ENCODE measurements around the gene PLTP.

DNA sequence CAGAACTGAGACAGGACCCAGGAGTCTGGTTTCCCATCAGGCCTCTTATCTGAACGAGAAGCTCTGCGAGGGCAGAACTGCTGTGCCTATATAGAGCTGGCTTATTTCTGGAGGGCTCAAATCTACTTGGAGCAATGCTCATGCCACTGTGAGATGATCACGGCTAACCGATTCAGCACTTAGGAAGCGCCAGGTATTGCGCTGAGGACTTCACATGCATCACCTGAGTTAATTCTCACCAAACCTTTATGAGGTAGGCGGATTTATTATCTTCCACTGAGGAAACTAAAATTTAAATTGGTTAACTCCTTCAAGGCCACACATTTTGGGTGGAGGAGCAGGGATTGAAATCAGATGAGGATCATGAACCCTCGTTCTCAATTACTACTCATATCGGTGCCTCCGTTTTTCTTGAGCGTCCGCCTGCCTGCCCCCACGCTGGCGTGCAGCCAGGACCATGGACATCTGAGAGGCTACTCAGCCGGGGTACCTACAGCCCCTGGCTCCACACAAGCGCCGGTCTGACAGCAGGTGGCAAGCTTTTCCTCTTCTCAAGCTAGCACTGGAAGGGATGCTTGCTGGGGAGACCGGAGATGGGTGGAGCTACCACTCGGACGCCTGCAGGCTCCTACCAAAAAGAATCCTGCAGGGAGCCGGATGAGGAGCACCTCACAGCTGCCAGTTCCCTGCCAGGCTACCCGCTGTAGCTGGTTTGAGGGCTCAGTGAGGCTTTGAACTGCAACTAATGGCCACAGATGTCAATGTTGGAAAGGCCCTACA, 21.5 kb upstream of the PLTP start:
- TF ChIP-seq, protein P1, sequence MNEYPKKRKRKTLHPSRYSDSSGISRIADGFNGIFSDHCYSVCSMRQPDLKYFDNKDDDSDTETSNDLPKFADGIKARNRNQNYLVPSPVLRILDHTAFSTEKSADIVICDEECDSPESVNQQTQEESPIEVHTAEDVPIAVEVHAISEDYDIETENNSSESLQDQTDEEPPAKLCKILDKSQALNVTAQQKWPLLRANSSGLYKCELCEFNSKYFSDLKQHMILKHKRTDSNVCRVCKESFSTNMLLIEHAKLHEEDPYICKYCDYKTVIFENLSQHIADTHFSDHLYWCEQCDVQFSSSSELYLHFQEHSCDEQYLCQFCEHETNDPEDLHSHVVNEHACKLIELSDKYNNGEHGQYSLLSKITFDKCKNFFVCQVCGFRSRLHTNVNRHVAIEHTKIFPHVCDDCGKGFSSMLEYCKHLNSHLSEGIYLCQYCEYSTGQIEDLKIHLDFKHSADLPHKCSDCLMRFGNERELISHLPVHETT (tag by site-specific recombination; IDR thresholded peaks at IDR 0.05), result no peak
- TF ChIP-seq, protein P2, sequence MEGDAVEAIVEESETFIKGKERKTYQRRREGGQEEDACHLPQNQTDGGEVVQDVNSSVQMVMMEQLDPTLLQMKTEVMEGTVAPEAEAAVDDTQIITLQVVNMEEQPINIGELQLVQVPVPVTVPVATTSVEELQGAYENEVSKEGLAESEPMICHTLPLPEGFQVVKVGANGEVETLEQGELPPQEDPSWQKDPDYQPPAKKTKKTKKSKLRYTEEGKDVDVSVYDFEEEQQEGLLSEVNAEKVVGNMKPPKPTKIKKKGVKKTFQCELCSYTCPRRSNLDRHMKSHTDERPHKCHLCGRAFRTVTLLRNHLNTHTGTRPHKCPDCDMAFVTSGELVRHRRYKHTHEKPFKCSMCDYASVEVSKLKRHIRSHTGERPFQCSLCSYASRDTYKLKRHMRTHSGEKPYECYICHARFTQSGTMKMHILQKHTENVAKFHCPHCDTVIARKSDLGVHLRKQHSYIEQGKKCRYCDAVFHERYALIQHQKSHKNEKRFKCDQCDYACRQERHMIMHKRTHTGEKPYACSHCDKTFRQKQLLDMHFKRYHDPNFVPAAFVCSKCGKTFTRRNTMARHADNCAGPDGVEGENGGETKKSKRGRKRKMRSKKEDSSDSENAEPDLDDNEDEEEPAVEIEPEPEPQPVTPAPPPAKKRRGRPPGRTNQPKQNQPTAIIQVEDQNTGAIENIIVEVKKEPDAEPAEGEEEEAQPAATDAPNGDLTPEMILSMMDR (tag by site-specific recombination; IDR thresholded peaks at IDR 0.05), result 0 out of 2 replicates have a peak, but pooled peaks have one; percentile 42
- TF ChIP-seq ATF2 (tag by site-specific recombination; IDR thresholded peaks at IDR 0.05; ENCODE audit: low read depth) (no peak), MEIS1 (CRISPR knock-in tag; IDR thresholded peaks at IDR 0.05; ENCODE audit: borderline replicate concordance) (no peak), ZNF792 (tag by site-specific recombination; IDR thresholded peaks at IDR 0.05) (no peak), ZBTB7A (tag by site-specific recombination; IDR thresholded peaks at IDR 0.05; ENCODE audit: low read depth) (no peak), ZNF311 (tag by site-specific recombination; IDR thresholded peaks at IDR 0.05; ENCODE audit: borderline replicate concordance) (no peak), ZNF843 (tag by site-specific recombination; IDR thresholded peaks at IDR 0.05) (no peak), ZNF501 (tag by site-specific recombination; IDR thresholded peaks at IDR 0.05) (no peak), ZFP69B (tag by site-specific recombination; IDR thresholded peaks at IDR 0.05) (no peak)
